ENCODE measurements around the gene AGRN.
"Not testable (repeated sequence)": the region's sequence is repeated elsewhere in the genome, so short reads cannot be mapped to it uniquely, and the experiment has no call there.

The AGRN gene

GRCh38 chr1:1065265-1065939 lies 45.5 kb downstream of the AGRN start:
- no peak for DNase-seq (ENCODE audit: low read depth, low spot score)

GRCh38 chr1:1065940-1066304 lies 46.0 kb downstream of the AGRN start:
- DNase-seq (ENCODE audit: low read depth, low spot score), result not testable (repeated sequence)

GRCh38 chr1:1066403-1067283 lies 46.7 kb downstream of the AGRN start:
- DNase-seq (ENCODE audit: low read depth, low spot score), result no peak

GRCh38 chr1:1067284-1067859 lies 47.5 kb downstream of the AGRN start:
- DNase-seq (ENCODE audit: low read depth, low spot score), result no peak

- no peak for DNase-seq (ENCODE audit: low read depth, low spot score)
Measured at GRCh38 chr1:1067860-1068516, 48.1 kb downstream of the AGRN start.

- DNase-seq (ENCODE audit: low read depth, low spot score), result no peak
Measured at GRCh38 chr1:1068517-1069055, 48.7 kb downstream of the AGRN start.

GRCh38 chr1:1069056-1069710 lies 49.3 kb downstream of the AGRN start:
- DNase-seq (ENCODE audit: low read depth, low spot score), result no peak

GRCh38 chr1:1069711-1070676 lies 50.1 kb downstream of the AGRN start:
- no peak for DNase-seq (ENCODE audit: low read depth, low spot score)

- no peak for DNase-seq (ENCODE audit: low read depth, low spot score)
Measured at GRCh38 chr1:1071486-1072298, 51.8 kb downstream of the AGRN start.

- no peak for DNase-seq (ENCODE audit: low read depth, low spot score)
Measured at GRCh38 chr1:1072299-1072848, 52.5 kb downstream of the AGRN start.

GRCh38 chr1:1072849-1073742 lies 53.2 kb downstream of the AGRN start:
- no peak for DNase-seq (ENCODE audit: low read depth, low spot score)

- DNase-seq (ENCODE audit: low read depth, low spot score), result no peak
Measured at GRCh38 chr1:1073743-1074587, 54.0 kb downstream of the AGRN start, which contains the start of gene RNF223. TSS of gene RNF223 (minus strand) at chr1:1074306. CDS start at chr1:1072566, 1,740 bp downstream.

GRCh38 chr1:1074631-1075147 lies 54.8 kb downstream of the AGRN start:
- DNase-seq (ENCODE audit: low read depth, low spot score), result no peak

- DNase-seq (ENCODE audit: low read depth, low spot score), result no peak
Measured at GRCh38 chr1:1075148-1075935, 55.4 kb downstream of the AGRN start.

GRCh38 chr1:1077396-1077795 lies 57.5 kb downstream of the AGRN start:
- DNase-seq (ENCODE audit: low read depth, low spot score), result not testable (repeated sequence)

All from smooth muscle cell of the brain vasculature (primary cell).